ENCODE measurements around the gene CD300LB. TPM values are rescaled to one million over a fixed set of nuclear protein-coding genes. Genes with fewer than 3 reads are reported as not detected.
A peak's percentile ranks its signal among the peaks of the same experiment; 100 is the strongest.
"Not testable (repeated sequence)": the region's sequence is repeated elsewhere in the genome, so short reads cannot be mapped to it uniquely, and the experiment has no call there.

Gene CD300LB
- total RNA-seq, 1 donor from 2014 or later: not detected

DNA sequence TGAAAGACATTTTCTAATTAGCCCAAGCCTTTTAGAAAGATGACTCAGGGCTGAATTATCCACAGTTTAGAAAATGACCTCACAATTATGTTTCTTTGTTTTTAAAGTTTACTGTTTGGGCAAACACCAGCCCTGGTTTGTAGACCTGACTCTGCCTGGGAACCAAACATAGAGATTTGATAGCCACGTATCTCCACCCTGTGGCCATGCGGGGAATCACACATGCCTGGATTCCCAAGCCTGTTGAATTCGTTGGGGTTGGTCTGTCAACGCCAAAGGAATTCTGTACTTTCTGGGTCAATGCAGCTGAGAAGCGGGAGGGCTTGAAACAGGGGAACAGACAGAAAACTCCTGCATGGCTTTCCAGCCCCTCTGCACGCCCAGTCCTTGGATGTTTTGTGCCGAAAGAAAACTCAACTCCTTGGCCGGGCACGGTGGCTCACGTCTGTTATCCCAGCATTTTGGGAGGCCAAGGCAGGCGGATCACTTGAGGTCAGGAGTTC lies 37.9 kb downstream of the CD300LB start:
- DNase-seq (ENCODE audit: low spot score): peak; percentile 48
- Mint-ChIP-seq H3K27ac (no peak overlapping the region), H3K4me3 (no peak overlapping the region), H3K9me3 (peaks cover 3% of the 10 kb centered on the region), H3K4me1 (ENCODE audit: low read depth) (peaks cover 20% of the 10 kb centered on the region), H3K27me3 (ENCODE audit: insufficient read depth) (peaks cover 11% of the 10 kb centered on the region), H3K36me3 (ENCODE audit: low read depth) (peaks cover 6% of the 10 kb centered on the region)
- intact Hi-C loops (cut with micrococcal nuclease): loop anchor here (1.0 kb wide), 6 partner anchors 36 to 192 kb away; no protein-coding TSS in a partner anchor

DNA sequence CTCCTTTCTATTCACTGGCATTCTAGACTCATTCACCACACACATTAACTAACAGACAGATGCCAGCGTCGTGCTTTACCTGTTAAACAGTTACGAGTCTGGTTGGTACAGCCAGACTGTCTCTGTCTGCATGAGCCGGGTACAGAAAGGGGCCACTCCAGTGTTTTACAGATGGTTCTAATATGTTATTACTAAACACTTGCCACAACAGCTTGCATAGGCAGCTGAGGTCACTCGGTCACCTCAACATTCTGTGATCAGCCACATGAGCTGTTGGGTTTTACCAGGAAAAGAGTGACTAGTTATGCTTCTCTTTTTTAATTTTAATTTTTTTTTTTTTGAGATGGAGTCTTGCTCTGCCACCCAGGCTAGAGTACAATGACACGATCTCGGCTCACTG lies 39.6 kb downstream of the CD300LB start:
- H3K9me3 Mint-ChIP-seq: peaks cover 3% of the 10 kb centered on the region
- no peak for DNase-seq (ENCODE audit: low spot score)
- peaks cover 14% of the 10 kb centered on the region for H3K36me3 Mint-ChIP-seq (ENCODE audit: low read depth)
- H3K27ac Mint-ChIP-seq: no peak overlapping the region
- H3K4me1 Mint-ChIP-seq (ENCODE audit: low read depth): peaks cover 25% of the 10 kb centered on the region
- peaks cover 6% of the 10 kb centered on the region for H3K27me3 Mint-ChIP-seq (ENCODE audit: insufficient read depth)
- intact Hi-C loops (cut with micrococcal nuclease): no loop called here
- no peak overlapping the region for H3K4me3 Mint-ChIP-seq

- Mint-ChIP-seq H3K36me3 (ENCODE audit: low read depth) (peaks cover 17% of the 10 kb centered on the region), H3K4me3 (no peak overlapping the region), H3K9me3 (peaks cover 3% of the 10 kb centered on the region), H3K27me3 (ENCODE audit: insufficient read depth) (peaks cover 5% of the 10 kb centered on the region), H3K4me1 (ENCODE audit: low read depth) (peaks cover 25% of the 10 kb centered on the region), H3K27ac (no peak overlapping the region)
- intact Hi-C loops (cut with micrococcal nuclease): no loop called here
- no peak for DNase-seq (ENCODE audit: low spot score)
Observed at GRCh38 chr17:74490716-74491115, 40.6 kb downstream of the CD300LB start.

- H3K4me3 Mint-ChIP-seq; H3K27me3 Mint-ChIP-seq (ENCODE audit: insufficient read depth); H3K27ac Mint-ChIP-seq; intact Hi-C loops (cut with micrococcal nuclease); DNase-seq (ENCODE audit: low spot score); H3K9me3 Mint-ChIP-seq: not testable (repeated sequence)
- Mint-ChIP-seq H3K36me3 (ENCODE audit: low read depth) (peaks cover 26% of the 10 kb centered on the region), H3K4me1 (ENCODE audit: low read depth) (peaks cover 22% of the 10 kb centered on the region)
Observed at GRCh38 chr17:74488276-74488675, 43.0 kb downstream of the CD300LB start.

DNA sequence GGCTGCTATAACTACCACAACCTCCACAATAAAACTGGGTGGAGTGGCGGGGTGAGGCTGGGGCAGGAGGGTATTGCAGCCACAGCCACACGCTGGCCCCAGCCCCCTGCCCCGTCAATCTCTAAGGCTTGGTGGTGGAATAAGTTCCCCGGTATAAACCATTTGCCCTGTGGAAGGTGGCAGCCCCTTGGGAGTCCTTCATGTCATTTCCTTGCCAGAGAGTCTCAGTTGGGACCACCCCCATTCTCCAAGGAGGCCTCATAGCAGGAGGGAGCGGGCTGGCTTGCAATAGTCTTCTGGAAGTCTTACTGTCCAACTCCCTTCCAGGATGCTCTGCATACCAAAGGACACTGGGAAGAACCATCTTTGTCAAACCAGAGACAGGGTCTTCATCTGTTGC lies 45.4 kb downstream of the CD300LB start:
- peaks cover 25% of the 10 kb centered on the region for H3K4me1 Mint-ChIP-seq (ENCODE audit: low read depth)
- no peak for DNase-seq (ENCODE audit: low spot score)
- H3K9me3 Mint-ChIP-seq: peaks cover 3% of the 10 kb centered on the region
- H3K27me3 Mint-ChIP-seq (ENCODE audit: insufficient read depth): peaks cover 2% of the 10 kb centered on the region
- no peak overlapping the region for H3K27ac Mint-ChIP-seq
- H3K36me3 Mint-ChIP-seq (ENCODE audit: low read depth): peaks cover 38% of the 10 kb centered on the region
- intact Hi-C loops (cut with micrococcal nuclease): no loop called here
- H3K4me3 Mint-ChIP-seq: no peak overlapping the region

- DNase-seq (ENCODE audit: low spot score): no peak
- Mint-ChIP-seq H3K27ac (no peak overlapping the region), H3K4me1 (ENCODE audit: low read depth) (peaks cover 30% of the 10 kb centered on the region), H3K4me3 (no peak overlapping the region), H3K9me3 (peaks cover 3% of the 10 kb centered on the region), H3K36me3 (ENCODE audit: low read depth) (peaks cover 43% of the 10 kb centered on the region), H3K27me3 (ENCODE audit: insufficient read depth) (no peaks in the 10 kb centered on the region)
- intact Hi-C loops (cut with micrococcal nuclease): no loop called here
Observed at GRCh38 chr17:74485022-74485743, 46.1 kb downstream of the CD300LB start.

DNA sequence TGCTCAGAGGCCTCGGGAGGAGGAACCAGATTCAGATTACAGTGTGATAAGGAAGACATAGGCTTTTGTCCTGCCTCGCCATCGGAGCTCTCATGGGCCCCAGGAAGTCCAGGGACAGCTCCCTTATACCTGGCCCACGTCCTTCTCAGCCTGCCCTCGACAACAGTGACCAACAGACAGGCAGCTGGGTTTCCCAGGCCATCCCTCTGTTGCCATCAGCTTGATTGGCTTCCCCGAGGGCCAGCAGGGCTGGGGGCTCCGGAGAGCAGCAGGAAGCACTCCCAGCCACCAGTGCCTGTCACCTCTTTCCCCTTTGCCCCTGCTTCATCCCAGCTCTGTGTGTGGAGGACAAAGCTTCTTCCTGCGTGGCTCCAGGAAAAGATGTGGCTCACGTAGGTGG lies 47.2 kb downstream of the CD300LB start:
- Mint-ChIP-seq H3K4me1 (ENCODE audit: low read depth) (peaks cover 31% of the 10 kb centered on the region), H3K4me3 (no peak overlapping the region), H3K9me3 (peaks cover 1% of the 10 kb centered on the region), H3K27me3 (ENCODE audit: insufficient read depth) (no peaks in the 10 kb centered on the region), H3K36me3 (ENCODE audit: low read depth) (peaks cover 42% of the 10 kb centered on the region), H3K27ac (no peak overlapping the region)
- no peak for DNase-seq (ENCODE audit: low spot score)
- intact Hi-C loops (cut with micrococcal nuclease): no loop called here

DNA sequence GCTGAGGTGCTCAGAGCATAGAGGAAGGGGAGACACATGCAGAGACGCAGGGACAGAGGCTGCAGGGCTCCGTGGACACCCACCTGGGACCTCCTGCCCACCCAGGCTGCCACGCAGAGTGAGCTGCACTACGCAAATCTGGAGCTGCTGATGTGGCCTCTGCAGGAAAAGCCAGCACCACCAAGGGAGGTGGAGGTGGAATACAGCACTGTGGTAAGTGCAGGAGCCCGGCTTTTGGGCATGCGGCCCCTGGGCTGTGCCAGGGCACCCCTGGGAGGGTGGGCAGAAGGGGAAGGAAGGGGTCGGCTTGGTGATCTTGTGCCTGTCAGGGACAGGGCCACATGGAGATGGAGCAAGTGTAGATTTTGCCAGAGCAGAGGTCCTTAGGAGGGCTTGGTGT lies 49.7 kb downstream of the CD300LB start:
- H3K27ac Mint-ChIP-seq: no peak overlapping the region
- no peak for DNase-seq (ENCODE audit: low spot score)
- H3K36me3 Mint-ChIP-seq (ENCODE audit: low read depth): peaks cover 53% of the 10 kb centered on the region
- no peaks in the 10 kb centered on the region for H3K9me3 Mint-ChIP-seq
- intact Hi-C loops (cut with micrococcal nuclease): no loop called here
- H3K4me1 Mint-ChIP-seq (ENCODE audit: low read depth): peaks cover 42% of the 10 kb centered on the region
- H3K27me3 Mint-ChIP-seq (ENCODE audit: insufficient read depth): no peaks in the 10 kb centered on the region
- no peak overlapping the region for H3K4me3 Mint-ChIP-seq

DNA sequence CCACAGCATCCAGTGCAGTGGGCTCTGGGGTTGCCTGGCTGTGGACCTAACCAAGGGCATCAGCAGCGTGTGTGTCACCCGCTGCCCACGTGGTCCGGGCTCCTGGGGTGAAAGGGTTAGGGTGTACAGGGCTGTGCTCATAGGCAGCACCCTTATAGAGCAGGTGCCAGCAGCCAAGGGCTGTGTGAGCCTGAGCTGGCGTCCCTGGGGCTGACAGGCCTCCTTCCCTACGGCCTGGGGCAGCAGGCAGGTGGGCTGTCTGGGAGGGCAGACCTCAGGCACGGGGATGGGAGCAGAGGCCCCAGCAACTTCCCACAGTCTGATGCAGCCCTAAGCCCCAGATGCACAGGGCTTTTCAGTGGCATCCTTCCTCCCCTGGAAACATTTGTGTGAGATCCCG lies 51.0 kb downstream of the CD300LB start:
- Mint-ChIP-seq H3K27ac (no peak overlapping the region), H3K9me3 (peaks cover 8% of the 10 kb centered on the region), H3K4me1 (ENCODE audit: low read depth) (peaks cover 46% of the 10 kb centered on the region), H3K36me3 (ENCODE audit: low read depth) (peaks cover 62% of the 10 kb centered on the region), H3K27me3 (ENCODE audit: insufficient read depth) (no peaks in the 10 kb centered on the region), H3K4me3 (no peak overlapping the region)
- DNase-seq (ENCODE audit: low spot score): no peak
- intact Hi-C loops (cut with micrococcal nuclease): no loop called here

GRCh38 chr17:74478420-74479100 lies 52.7 kb downstream of the CD300LB start:
- intact Hi-C loops (cut with micrococcal nuclease): loop anchor here (1.0 to 10.0 kb wide), 3 partner anchors 11 to 256 kb away; partner anchors contain the start of gene RAB37
- Mint-ChIP-seq H3K4me1 (ENCODE audit: low read depth) (peaks cover 63% of the 10 kb centered on the region), H3K27ac (peak overlapping the region; percentile 83), H3K27me3 (ENCODE audit: insufficient read depth) (no peaks in the 10 kb centered on the region), H3K4me3 (peak overlapping the region; percentile 67), H3K36me3 (ENCODE audit: low read depth) (peaks cover 70% of the 10 kb centered on the region), H3K9me3 (peaks cover 16% of the 10 kb centered on the region)
- DNase-seq (ENCODE audit: low spot score): peak; percentile 57

GRCh38 chr17:74477411-74477810 lies 53.9 kb downstream of the CD300LB start:
- intact Hi-C loops (cut with micrococcal nuclease): loop anchor here (5.0 to 10.0 kb wide), 2 partner anchors 35 to 257 kb away; partner anchors contain the start of gene RAB37
- H3K9me3 Mint-ChIP-seq: peaks cover 16% of the 10 kb centered on the region
- peaks cover 76% of the 10 kb centered on the region for H3K36me3 Mint-ChIP-seq (ENCODE audit: low read depth)
- no peak for DNase-seq (ENCODE audit: low spot score)
- H3K4me3 Mint-ChIP-seq: no peak overlapping the region
- no peaks in the 10 kb centered on the region for H3K27me3 Mint-ChIP-seq (ENCODE audit: insufficient read depth)
- peak overlapping the region; percentile 83 for H3K27ac Mint-ChIP-seq
- peaks cover 66% of the 10 kb centered on the region for H3K4me1 Mint-ChIP-seq (ENCODE audit: low read depth)

- Mint-ChIP-seq H3K4me3 (no peak overlapping the region), H3K9me3 (peaks cover 16% of the 10 kb centered on the region), H3K27me3 (ENCODE audit: insufficient read depth) (no peaks in the 10 kb centered on the region), H3K27ac (no peak overlapping the region), H3K36me3 (ENCODE audit: low read depth) (peaks cover 68% of the 10 kb centered on the region), H3K4me1 (ENCODE audit: low read depth) (peaks cover 70% of the 10 kb centered on the region)
- intact Hi-C loops (cut with micrococcal nuclease): loop anchor here (5.0 to 10.0 kb wide), 2 partner anchors 37 to 260 kb away; partner anchors contain the start of gene RAB37
- no peak for DNase-seq (ENCODE audit: low spot score)
Observed at GRCh38 chr17:74475189-74475588, 56.1 kb downstream of the CD300LB start.

Measured in activated T-helper 1 cell treated with anti-CD3 and anti-CD28 coated beads, Interleukin-12 subunit alpha, Interleukin-12 subunit beta, Interleukin-2, Interleukin-4 antibody, amounts not matched to agents 30 ng/mL and 10 ng/mL and 1 ng/mL, durations not matched to agents 14 hours and 24 hours and 36 hours (primary cell).